Measurements from ENCODE around the gene CBX1. TPM values are rescaled to one million over a fixed set of nuclear protein-coding genes. Genes with fewer than 3 reads are reported as not detected.
A peak's percentile ranks its signal among the peaks of the same experiment; 100 is the strongest.
"Not testable (repeated sequence)": the region's sequence is repeated elsewhere in the genome, so short reads cannot be mapped to it uniquely, and the experiment has no call there.

The CBX1 gene
- total RNA-seq, 1 donor from 2014 or later: 74.9 TPM

GRCh38 chr17:48070195-48070594 is 31.1 kb downstream of the CBX1 start:
- TF ChIP-seq CTCF (IDR thresholded peaks at IDR 0.05): no peak
- Mint-ChIP-seq H3K27me3 (ENCODE audit: low read depth) (no peaks in the 10 kb centered on the region), H3K4me1 (ENCODE audit: low read depth) (peaks cover 43% of the 10 kb centered on the region), H3K9me3 (ENCODE audit: low read depth) (no peaks in the 10 kb centered on the region), H3K4me3 (ENCODE audit: unreplicated experiment) (no peak overlapping the region), H3K27ac (ENCODE audit: unreplicated experiment) (no peak overlapping the region), H3K36me3 (ENCODE audit: low read depth) (peaks cover 16% of the 10 kb centered on the region)
- no peak for DNase-seq (ENCODE audit: low spot score)

GRCh38 chr17:48068491-48068961 is 32.8 kb downstream of the CBX1 start:
- Mint-ChIP-seq H3K36me3 (ENCODE audit: low read depth) (peaks cover 18% of the 10 kb centered on the region), H3K9me3 (ENCODE audit: low read depth) (no peaks in the 10 kb centered on the region), H3K4me1 (ENCODE audit: low read depth) (peaks cover 38% of the 10 kb centered on the region), H3K27ac (ENCODE audit: unreplicated experiment) (peak overlapping the region; percentile 87), H3K27me3 (ENCODE audit: low read depth) (no peaks in the 10 kb centered on the region), H3K4me3 (ENCODE audit: unreplicated experiment) (no peak overlapping the region)
- peak; percentile 73 for TF ChIP-seq CTCF (IDR thresholded peaks at IDR 0.05)
- no peak for DNase-seq (ENCODE audit: low spot score)

- DNase-seq (ENCODE audit: low spot score); H3K4me3 Mint-ChIP-seq (ENCODE audit: unreplicated experiment); H3K9me3 Mint-ChIP-seq (ENCODE audit: low read depth); H3K27me3 Mint-ChIP-seq (ENCODE audit: low read depth): not testable (repeated sequence)
- Mint-ChIP-seq H3K4me1 (ENCODE audit: low read depth) (peaks cover 36% of the 10 kb centered on the region), H3K27ac (ENCODE audit: unreplicated experiment) (peak overlapping the region; percentile 87), H3K36me3 (ENCODE audit: low read depth) (peaks cover 16% of the 10 kb centered on the region)
These were observed 33.5 kb downstream of the CBX1 start for GRCh38 chr17:48067808-48068207.

GRCh38 chr17:48067245-48067644 is 34.0 kb downstream of the CBX1 start:
- Mint-ChIP-seq H3K4me1 (ENCODE audit: low read depth) (peaks cover 39% of the 10 kb centered on the region), H3K27ac (ENCODE audit: unreplicated experiment) (no peak overlapping the region), H3K36me3 (ENCODE audit: low read depth) (peaks cover 19% of the 10 kb centered on the region)

GRCh38 chr17:48066656-48067055 is 34.6 kb downstream of the CBX1 start:
- Mint-ChIP-seq H3K4me1 (ENCODE audit: low read depth) (peaks cover 41% of the 10 kb centered on the region), H3K36me3 (ENCODE audit: low read depth) (peaks cover 19% of the 10 kb centered on the region), H3K9me3 (ENCODE audit: low read depth) (no peaks in the 10 kb centered on the region), H3K27ac (ENCODE audit: unreplicated experiment) (peak overlapping the region; percentile 76), H3K27me3 (ENCODE audit: low read depth) (no peaks in the 10 kb centered on the region), H3K4me3 (ENCODE audit: unreplicated experiment) (no peak overlapping the region)
- TF ChIP-seq CTCF (IDR thresholded peaks at IDR 0.05): no peak
- no peak for DNase-seq (ENCODE audit: low spot score)

More at GRCh38 chr17:48067245-48067644, 34.0 kb downstream of the CBX1 start:
- Mint-ChIP-seq H3K27me3 (ENCODE audit: low read depth) (no peaks in the 10 kb centered on the region), H3K4me3 (ENCODE audit: unreplicated experiment) (no peak overlapping the region), H3K9me3 (ENCODE audit: low read depth) (no peaks in the 10 kb centered on the region)
- no peak for DNase-seq (ENCODE audit: low spot score)
- no peak for TF ChIP-seq CTCF (IDR thresholded peaks at IDR 0.05)

- Mint-ChIP-seq H3K27me3 (ENCODE audit: low read depth) (no peaks in the 10 kb centered on the region), H3K27ac (ENCODE audit: unreplicated experiment) (no peak overlapping the region), H3K36me3 (ENCODE audit: low read depth) (peaks cover 21% of the 10 kb centered on the region), H3K4me3 (ENCODE audit: unreplicated experiment) (no peak overlapping the region), H3K4me1 (ENCODE audit: low read depth) (peaks cover 45% of the 10 kb centered on the region), H3K9me3 (ENCODE audit: low read depth) (no peaks in the 10 kb centered on the region)
- DNase-seq (ENCODE audit: low spot score): no peak
- TF ChIP-seq CTCF (IDR thresholded peaks at IDR 0.05): no peak
These were observed 35.1 kb downstream of the CBX1 start for GRCh38 chr17:48066192-48066591.

Data from chondrocyte (in vitro differentiated cells).